ENCODE data around the gene PSMC5. TPM values are rescaled to one million over a fixed set of nuclear protein-coding genes. Genes with fewer than 3 reads are reported as not detected.

The PSMC5 gene
- polyA plus RNA-seq, 1 donor from 2014 or later: 69.5 TPM

GRCh38 chr17:63831505-63831904 lies 4.3 kb downstream of the PSMC5 start:
- Histone ChIP-seq H3F3A (ENCODE audit: insufficient read depth, low read length, poor library complexity, severe bottlenecking) (peaks cover 4% of the 10 kb centered on the region), H3K36me3 (ENCODE audit: insufficient read depth, low read length) (no peaks in the 10 kb centered on the region), H3K9me3 (ENCODE audit: low read length) (no peaks in the 10 kb centered on the region), H4K20me1 (ENCODE audit: insufficient read depth) (no peaks in the 10 kb centered on the region), H3K79me2 (replicated peaks; ENCODE audit: insufficient read depth, low read length) (peaks cover 21% of the 10 kb centered on the region), H3K9me2 (ENCODE audit: insufficient read depth, low read length) (no peaks in the 10 kb centered on the region), H3K9ac (ENCODE audit: low read length) (no peak overlapping the region), H2AFZ (ENCODE audit: low read depth, low read length) (no peak overlapping the region), H3K4me2 (ENCODE audit: low read length) (no peak overlapping the region), H3K27me3 (ENCODE audit: insufficient read depth, low read depth, low read length) (no peaks in the 10 kb centered on the region), H3K27ac (ENCODE audit: low read length) (no peak overlapping the region), H3K4me3 (ENCODE audit: low read length) (no peak overlapping the region)
- no peak for TF ChIP-seq REST (IDR thresholded peaks at IDR 0.05; ENCODE audit: borderline replicate concordance)
- TF ChIP-seq CTCF (IDR thresholded peaks at IDR 0.05; ENCODE audit: poor library complexity, severe bottlenecking): no peak
- TF ChIP-seq SMC3 (conservative IDR thresholded peaks at IDR 0.05; ENCODE audit: poor library complexity): no peak
- no peak for TF ChIP-seq EP300 (conservative IDR thresholded peaks at IDR 0.05; ENCODE audit: poor library complexity, severe bottlenecking)
- TF ChIP-seq RAD21 (conservative IDR thresholded peaks at IDR 0.05): no peak
- TF ChIP-seq TAF1 (IDR thresholded peaks at IDR 0.05; ENCODE audit: low read depth): no peak

- Histone ChIP-seq H3K9me3 (ENCODE audit: low read length) (no peaks in the 10 kb centered on the region), H3K9me2 (ENCODE audit: insufficient read depth, low read length) (no peaks in the 10 kb centered on the region), H3K9ac (ENCODE audit: low read length) (no peak overlapping the region), H3F3A (ENCODE audit: insufficient read depth, low read length, poor library complexity, severe bottlenecking) (peaks cover 4% of the 10 kb centered on the region), H3K36me3 (ENCODE audit: insufficient read depth, low read length) (no peaks in the 10 kb centered on the region), H3K4me3 (ENCODE audit: low read length) (no peak overlapping the region), H3K4me2 (ENCODE audit: low read length) (no peak overlapping the region), H4K20me1 (ENCODE audit: insufficient read depth) (no peaks in the 10 kb centered on the region), H3K27ac (ENCODE audit: low read length) (no peak overlapping the region), H3K27me3 (ENCODE audit: insufficient read depth, low read depth, low read length) (no peaks in the 10 kb centered on the region), H3K79me2 (replicated peaks; ENCODE audit: insufficient read depth, low read length) (peaks cover 21% of the 10 kb centered on the region), H2AFZ (ENCODE audit: low read depth, low read length) (no peak overlapping the region)
- TF ChIP-seq SMC3 (conservative IDR thresholded peaks at IDR 0.05; ENCODE audit: poor library complexity) (no peak), TAF1 (IDR thresholded peaks at IDR 0.05; ENCODE audit: low read depth) (no peak), REST (IDR thresholded peaks at IDR 0.05; ENCODE audit: borderline replicate concordance) (no peak), EP300 (conservative IDR thresholded peaks at IDR 0.05; ENCODE audit: poor library complexity, severe bottlenecking) (no peak), EZH2 (IDR thresholded peaks at IDR 0.05; ENCODE audit: borderline replicate concordance, insufficient read depth, low read length, poor library complexity, severe bottlenecking) (no peak), RAD21 (conservative IDR thresholded peaks at IDR 0.05) (no peak), POLR2AphosphoS5 (IDR thresholded peaks at IDR 0.05) (no peak), CTCF (IDR thresholded peaks at IDR 0.05; ENCODE audit: poor library complexity, severe bottlenecking) (no peak), MXI1 (conservative IDR thresholded peaks at IDR 0.05; ENCODE audit: poor library complexity, severe bottlenecking) (no peak)
Observed at GRCh38 chr17:63832014-63832413, 4.8 kb downstream of the PSMC5 start.
